IPS-NIHi7 (cell line): ENCODE measurements around the gene CMTM8.

Source experiments
- DNase-seq: peaks from one replicate; pipeline ENCODE4 v3.0.0; 2012; ENCODE audit warnings: mixed read lengths; ENCODE audit errors: extremely low spot score

The CMTM8 gene

GRCh38 chr3:32278714-32279113 lies 40.2 kb downstream of the CMTM8 start:
- no peak for DNase-seq

- DNase-seq = no peak
Measured at GRCh38 chr3:32280262-32280910, 41.9 kb downstream of the CMTM8 start.

- no peak for DNase-seq
Measured at GRCh38 chr3:32281570-32282106, 43.2 kb downstream of the CMTM8 start.

DNA sequence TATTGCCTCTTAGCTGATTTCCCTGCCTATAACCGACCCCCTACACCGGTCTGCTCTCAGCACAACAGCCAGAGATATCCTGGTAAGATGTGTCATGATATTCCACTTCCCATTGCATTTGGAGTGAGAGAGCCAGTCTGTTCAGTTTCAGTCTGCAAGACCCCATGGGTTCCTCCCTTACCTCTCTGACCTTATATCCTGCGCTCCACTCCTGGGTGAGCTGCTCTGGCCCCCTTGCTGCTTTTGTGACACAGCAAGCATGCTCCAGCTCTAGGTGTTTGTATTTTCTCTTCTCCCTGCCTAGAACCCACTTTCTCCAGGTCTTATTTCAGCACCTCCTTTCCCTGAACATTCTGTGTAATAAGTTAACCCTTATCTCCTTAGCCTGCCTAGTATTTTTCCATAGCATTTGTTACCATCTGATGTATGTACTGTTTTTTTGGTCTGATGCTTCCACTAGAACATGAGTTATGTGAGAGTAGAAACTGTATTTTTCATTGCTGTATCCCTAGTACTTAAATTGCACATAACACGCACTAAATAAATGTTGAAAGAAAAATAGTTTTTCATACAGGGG lies 44.2 kb downstream of the CMTM8 start:
- DNase-seq = no peak

DNA sequence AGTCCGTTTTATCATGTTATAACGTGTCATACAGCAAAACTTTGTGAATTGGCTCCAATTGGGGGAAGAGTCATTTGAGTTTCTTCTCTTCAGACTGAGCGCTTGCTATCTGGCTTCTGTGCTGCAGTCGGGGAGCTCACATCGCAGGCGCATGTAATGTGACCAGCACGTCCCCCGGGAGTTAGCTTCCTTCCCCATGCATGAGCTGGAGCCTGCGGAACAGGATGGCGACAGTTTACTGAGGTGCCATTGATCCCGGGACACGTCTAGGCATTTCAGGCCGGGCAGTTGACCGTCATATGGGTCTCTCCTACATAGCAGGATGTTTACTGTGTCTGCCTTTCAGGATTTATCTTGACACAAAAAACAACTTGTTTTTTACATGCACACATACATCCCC lies 44.8 kb downstream of the CMTM8 start:
- no peak for DNase-seq

GRCh38 chr3:32284443-32285212 lies 46.1 kb downstream of the CMTM8 start:
- no peak for DNase-seq

- DNase-seq = no peak
Measured at GRCh38 chr3:32285891-32286290, 47.4 kb downstream of the CMTM8 start.

GRCh38 chr3:32288819-32289218 lies 50.3 kb downstream of the CMTM8 start:
- no peak for DNase-seq

- DNase-seq = no peak
Measured at GRCh38 chr3:32290619-32291018, 52.1 kb downstream of the CMTM8 start.

DNA sequence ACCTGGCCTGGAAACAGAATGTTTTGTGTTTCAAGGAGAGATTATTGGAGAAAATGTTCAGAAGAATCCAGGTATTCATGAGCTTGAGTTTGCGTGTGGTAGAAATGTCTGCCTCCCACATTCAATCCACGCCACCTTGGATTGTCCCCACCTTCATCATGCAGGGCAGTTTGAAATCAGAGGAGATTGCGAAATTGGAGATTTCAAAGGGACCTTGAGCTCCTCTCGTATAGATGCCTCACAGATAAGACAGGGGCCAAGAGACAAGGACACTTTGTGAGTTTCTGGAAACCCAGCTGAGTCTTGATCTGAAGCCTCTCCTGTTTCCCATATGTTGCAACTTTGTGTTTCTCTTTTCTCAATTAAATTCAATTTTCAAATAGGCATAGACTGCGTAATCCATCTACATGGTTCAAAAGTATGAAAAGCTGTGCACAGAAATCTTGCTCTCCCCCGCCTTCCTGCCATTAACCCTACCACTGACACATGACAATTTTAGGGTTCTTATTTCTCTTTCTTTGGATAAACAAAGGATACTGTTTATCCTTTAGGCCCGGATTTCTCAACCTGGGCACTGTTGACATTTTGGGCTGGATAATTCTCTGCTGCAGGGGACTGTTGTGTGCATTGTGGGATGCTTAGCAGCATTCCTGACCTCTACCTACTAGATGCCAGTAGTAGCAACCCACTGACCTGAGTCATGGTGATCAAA lies 53.8 kb downstream of the CMTM8 start:
- no peak for DNase-seq

DNA sequence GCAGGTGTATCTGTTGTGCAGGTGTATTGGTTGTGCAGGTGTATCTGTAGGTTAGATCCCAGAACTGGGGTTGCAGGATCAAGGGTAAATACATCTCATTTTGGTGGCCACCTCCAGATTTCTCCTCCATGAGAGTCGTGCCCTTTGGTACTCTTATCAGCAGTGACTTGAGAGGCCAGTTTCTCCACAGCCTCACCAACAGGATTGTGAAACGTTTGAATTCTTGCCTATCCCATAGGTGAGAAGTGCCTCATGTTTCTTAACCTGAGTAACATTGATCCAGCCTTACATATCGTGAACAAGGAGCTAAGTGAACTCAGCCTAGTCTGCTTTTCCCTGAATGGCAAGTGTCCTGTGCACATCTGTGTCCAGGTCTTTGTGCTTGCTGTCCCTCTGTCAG lies 55.4 kb downstream of the CMTM8 start:
- no peak for DNase-seq

- DNase-seq = peak; percentile 91
Measured at GRCh38 chr3:32296251-32297204, 58.0 kb downstream of the CMTM8 start.

DNA sequence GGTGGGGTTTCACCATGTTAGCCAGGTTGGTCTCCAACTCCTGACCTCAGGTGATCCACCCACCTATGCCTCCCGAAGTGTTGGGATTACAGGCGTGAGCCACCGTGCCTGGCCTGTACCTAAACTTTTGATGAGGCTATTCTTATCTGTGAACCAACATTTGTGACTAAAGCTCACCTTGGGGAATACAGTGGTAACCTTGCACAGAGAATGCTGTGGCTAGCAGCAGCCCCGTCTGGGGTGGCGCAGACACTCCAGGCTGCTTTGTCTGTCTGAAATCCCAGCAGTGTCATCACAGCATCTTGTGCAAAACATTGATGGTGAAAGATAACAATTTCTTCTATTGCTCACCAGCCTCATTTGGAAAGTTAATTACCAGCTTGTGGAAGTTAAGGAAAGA lies 58.9 kb downstream of the CMTM8 start:
- DNase-seq = no peak

- no peak for DNase-seq
Measured at GRCh38 chr3:32301426-32301825, 62.9 kb downstream of the CMTM8 start.

GRCh38 chr3:32302601-32303398 lies 64.3 kb downstream of the CMTM8 start:
- no peak for DNase-seq

DNA sequence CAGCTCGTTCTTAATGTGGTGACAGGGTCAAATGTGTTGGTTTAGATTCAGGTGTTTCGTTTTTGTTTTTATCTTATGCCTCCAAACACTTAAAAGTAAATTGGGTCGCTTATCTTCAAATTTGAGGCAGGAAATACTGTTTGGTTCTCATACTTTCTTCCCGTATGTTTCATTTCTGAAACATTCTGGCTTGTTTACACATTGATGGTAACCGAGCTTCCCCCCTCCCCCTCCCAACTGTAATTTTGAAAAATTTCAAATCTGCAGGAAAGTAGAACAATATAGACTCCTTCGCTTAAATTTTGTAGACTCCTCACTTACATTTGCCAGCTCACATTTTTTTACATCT lies 64.9 kb downstream of the CMTM8 start:
- no peak for DNase-seq

DNA sequence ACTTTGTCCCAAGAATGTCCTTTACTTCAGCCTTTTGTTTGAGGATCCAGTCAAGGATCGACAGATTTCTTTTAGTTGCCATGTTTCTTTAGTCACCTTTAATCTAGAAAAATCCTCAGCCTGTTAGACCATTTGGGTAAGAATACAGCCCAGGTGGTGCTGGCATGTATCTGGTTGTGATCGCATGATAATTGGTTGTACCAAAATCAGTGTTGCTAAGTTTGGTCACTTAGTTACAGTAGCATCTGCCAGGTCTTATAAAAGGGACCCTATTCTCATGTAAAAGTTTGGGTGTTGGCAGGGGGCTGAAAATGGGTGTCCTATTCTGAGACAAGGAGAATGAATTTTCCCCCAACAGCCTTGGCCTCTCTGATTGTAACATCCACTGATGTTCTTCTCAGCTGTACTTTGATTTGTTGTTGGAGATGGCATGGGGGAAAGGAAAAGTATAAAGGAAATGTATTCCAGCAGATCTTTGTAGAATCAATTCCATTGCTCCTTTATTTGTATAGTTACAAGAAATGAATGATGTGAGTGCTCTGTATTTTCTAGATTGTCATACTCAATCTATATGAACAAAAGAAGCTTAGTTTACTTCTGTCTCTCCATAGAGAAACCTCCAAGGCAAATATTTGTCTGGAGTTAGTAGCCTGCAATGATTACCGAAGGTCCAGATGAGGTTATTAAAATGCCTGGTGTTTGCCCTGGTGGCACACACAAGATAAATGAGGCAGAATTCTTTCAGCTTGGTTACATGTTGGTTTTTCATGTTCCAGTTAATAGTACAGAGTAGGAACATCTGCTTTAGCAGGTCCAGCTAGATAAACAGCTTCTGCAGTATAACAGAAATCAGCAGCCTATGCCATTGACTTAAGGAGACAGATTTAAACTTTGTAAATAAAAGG lies 65.7 kb downstream of the CMTM8 start:
- no peak for DNase-seq

GRCh38 chr3:32305361-32305876 lies 66.9 kb downstream of the CMTM8 start:
- DNase-seq = no peak

GRCh38 chr3:32306072-32306471 lies 67.6 kb downstream of the CMTM8 start:
- DNase-seq = no peak
